GM19351 (cell line): ENCODE data around the gene MLLT1.

Experiments used
- ATAC-seq: cut with Tn5 transposase; IDR thresholded peaks from one replicate; pipeline ENCODE4 v1.9.1; 2021; ENCODE audit warnings: mild to moderate bottlenecking, moderate library complexity; ENCODE audit not compliant: unreplicated experiment

MLLT1 gene

DNA sequence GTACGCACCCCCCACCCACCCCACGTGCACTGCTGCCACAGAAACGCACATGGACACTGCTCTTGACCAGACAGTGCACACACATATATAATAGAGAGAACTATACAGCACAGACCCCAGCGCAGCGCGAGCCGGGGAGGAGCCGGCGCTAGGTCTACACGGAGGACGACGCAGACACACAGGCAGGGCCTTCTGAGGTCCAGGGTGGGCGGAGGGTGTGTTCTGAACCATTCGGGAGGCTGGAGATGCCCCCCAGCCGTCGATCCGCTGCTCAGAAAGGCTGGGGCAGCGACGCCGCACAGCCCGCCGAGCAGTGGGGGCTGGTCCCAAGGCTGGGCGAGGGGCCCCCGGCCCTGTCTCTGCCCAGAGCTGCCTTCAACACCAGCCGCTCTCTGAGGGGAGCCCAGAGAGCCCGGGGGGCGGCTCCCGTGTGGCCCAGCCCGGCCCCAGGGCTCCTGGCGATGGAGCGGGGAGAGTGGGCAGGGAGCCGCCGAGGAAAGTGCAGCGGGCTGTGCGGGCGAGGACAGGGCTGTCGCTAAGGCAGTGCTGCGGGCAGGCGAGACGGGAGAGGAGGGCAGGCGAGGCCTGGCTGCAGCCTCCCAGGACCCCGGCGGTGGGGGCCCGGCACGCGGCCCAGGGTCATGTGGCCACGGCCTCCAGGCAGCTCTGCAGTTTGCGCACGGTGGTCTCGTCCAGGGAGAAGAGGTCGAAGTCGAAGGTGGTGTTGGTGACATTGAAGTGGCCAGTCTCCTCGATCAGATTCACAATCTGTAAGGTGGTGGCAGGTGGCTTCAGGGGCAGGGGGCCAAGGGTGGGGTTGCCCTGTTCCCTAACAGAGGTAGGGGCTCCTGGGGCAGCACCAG, 67.1 kb downstream of the MLLT1 start:
- ATAC-seq, result no peak

DNA sequence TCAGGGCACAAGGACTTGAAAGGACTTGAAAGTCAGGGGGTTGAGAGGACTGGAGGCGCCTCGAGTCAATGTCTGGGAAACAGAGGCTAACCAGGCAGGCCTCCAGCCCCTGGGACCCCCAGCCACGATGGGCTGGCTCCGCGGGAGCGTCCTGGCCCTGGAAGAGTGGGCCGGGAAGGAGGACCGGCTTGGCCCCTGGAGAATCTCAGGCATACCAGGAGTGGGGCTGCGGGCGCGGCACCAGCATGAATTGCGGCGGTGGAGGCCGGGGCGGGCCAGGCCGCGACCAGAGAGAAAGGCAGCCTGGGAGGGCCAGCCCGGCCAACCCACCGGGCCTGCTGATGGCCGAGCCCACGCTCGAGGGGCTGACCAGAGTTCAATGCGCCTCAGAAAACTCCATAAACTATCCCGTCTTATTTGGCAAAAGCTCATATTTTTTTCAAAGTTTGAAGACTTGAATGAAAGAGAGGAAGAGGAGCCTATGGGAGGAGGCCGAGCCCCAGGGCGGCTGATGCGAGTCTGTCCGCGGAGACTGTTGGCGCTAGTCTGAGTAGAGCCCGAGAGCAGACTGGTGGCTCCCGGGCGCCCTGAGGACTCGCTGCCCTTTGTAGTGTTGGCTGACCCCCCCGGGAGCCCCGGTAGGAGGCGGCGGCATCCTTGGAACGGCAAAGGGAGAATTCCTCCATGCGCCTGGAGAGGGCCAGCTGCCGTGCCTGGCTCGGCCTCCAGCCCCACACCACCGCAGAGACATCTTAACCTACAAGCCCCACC, 68.0 kb downstream of the MLLT1 start:
- no peak for ATAC-seq

DNA sequence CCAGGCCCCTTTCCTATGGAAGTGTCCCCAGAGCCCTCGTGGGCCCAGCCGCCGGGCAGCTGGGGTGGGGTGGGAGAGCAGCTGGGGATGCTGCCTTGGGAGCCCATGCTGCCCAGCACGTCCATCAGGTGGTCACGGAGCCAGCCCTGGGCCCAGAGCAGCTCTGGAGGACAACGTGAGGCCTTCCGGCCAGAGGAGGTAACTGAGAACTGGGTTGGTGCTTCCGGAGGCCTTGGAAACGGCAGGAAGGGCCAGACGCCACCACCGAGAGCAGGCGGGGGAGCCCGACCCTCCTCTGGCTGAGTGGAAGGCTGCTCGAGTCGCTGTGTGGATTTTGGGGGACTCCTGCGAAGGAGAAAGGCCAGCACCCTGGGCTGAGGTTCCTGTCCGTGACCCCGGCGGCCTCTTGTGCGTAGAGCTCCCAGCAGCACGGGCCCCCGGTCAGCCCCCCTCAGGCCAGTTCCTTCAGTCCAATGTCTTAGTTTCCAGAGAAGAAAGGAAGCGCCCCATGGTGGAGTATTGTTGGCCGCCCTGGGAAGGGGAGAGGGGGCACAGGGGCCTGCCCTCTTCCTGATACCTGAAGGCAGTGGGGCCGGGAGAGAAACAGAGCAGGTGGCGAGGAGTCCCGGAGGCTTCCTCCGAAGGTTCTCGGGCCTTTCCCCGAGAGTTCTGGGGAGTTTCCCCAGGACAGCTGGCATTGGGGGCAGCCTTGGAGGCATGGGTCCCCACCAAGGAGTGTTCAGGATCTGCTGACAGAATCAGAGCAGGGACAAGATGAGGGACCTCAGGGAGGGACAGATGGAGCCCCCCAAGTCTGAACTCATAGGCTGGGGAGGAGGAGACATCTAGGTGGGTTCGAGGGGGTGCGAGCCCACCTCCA, 68.8 kb downstream of the MLLT1 start:
- no peak for ATAC-seq

GRCh38 chr19:6210091-6210490, 69.7 kb downstream of the MLLT1 start:
- ATAC-seq, result no peak

- ATAC-seq, result no peak
These were observed 70.1 kb downstream of the MLLT1 start for GRCh38 chr19:6209680-6210079.

GRCh38 chr19:6209233-6209632, 70.5 kb downstream of the MLLT1 start:
- no peak for ATAC-seq

DNA sequence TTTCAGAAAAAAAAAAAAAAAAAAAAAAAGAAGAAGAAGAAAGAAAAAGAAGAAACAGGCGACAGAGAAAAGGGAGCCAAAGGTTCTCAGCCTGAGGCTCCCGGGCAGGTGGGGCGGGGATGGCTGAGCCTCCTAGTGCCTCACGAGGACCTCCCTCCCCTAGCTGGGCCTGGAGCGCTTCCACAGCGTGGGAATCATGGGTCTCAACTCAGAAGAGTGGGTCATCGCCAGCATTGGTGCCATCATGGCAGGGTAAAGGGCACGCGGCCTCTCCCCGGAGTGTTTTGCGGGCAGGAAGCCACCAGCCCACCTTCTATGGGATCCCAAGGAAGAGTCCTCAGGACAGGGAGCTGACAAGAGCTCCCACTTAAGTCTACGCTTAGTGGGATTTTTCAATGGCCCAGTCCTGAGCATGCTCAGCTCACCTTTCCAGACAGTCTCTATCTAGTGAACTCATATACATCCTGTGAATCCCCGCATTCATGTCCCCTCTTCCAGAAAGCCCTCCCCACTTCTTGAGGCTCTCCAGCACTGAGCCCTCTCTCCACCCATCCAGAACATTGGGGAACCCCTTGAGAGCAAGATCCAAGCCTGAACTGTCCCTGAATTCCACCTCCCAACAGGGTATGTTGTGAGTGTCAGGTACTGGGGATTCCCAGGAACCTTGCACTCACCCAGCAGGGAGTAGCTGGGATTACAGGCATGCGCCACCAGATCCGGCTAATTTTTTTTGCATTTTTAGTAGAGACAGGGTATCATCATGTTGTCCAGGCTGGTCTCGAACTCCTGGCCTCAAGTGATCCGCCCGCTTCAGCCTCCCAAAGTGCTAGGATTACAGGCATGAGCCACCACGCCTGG, 74.7 kb downstream of the MLLT1 start:
- ATAC-seq, result no peak

GRCh38 chr19:6204212-6204611, 75.6 kb downstream of the MLLT1 start:
- ATAC-seq, result no peak

DNA sequence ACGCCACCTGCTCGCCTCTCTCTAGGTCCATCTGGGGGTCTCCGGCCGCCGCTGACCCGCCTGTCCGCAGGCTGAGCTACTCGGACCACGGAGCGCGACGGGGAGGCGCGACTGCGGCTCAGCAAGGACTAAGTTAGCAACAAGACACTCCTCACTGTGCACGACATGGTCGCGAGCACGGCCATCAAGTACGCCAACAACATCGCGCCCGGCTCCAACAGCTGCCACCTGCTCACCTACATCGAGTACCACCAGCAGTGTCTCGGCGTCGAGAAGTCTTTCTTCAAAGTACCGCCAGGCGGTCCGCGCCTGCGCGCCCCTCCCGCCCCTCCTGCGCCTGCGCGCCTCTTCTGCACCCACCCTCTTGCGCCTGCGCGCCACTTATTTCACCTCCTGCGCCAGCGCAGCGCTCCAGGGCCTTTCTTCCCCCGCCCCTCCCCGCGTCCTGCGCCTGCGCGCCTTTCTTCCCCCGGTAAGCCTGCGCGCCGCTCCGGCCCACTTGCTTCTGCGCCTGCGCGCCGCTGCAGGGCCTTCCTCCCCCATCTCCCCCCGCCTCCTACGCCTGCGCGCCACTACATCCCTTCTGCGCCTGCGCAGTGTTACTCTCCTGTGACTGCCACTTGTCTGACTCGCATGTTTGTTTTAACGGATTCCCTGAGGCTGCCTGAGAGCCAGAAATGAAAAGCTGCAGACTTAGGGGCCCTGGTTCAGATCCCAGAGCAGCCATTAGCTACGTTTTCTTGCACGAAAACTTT, 80.4 kb downstream of the MLLT1 start:
- ATAC-seq, result peak; percentile 80

DNA sequence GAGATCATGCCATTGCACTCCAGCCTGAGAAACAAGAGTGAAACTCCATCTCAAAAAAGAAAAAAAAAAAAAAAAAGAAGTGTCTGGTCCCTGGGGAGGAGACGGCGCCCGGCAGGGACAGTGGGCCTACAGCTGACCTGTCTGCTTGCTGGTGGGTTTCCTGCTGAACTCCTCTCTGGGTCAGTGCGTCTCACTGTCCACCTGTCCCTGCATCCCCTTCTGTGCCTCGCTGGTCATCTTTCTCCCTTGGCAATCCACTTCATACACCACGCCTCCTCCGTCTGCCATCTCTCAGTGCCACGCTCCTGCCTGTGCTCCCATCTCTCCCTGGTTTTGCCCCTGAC, 80.9 kb downstream of the MLLT1 start:
- no peak for ATAC-seq

DNA sequence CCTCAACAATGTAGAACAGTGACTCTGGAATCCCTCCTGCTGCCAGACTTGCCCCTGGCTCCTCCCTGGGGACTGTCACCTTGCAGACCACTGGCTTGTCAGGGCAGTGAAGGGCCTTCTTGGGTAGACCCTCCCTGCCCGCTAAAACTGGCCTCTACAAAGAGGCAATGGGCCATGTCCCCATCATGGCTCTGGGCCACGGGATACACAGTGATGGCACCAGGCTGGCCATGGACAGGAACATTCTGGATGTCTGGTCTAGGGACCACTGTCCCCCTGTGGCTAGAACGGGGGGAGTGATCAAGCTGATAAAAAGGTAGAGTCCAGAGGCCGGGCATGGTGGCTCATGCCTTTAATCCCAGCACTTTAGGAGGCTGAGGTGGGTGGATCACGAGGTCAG, 83.4 kb downstream of the MLLT1 start:
- no peak for ATAC-seq

- no peak for ATAC-seq
These were observed 91.0 kb downstream of the MLLT1 start for GRCh38 chr19:6188811-6189210.

DNA sequence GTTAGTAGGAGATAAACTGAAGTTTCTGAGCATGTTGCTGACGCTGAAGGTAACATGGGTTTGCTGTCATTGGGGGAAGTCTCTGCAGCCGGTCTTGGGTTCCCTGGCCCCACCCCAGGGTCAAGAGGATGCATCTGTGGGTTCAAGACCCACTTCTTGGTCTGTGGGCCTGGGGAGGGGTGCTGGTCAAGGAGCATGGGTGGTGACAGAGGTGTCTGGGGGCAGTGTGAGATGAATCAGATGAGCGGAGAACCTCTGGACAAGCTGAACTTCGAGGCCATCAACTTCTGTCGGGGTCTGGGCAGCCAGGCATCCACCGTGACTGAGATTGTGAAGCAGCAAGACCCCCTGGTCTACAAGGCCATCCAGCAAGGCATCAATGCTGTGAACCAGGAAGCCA, 92.4 kb downstream of the MLLT1 start:
- ATAC-seq, result no peak

DNA sequence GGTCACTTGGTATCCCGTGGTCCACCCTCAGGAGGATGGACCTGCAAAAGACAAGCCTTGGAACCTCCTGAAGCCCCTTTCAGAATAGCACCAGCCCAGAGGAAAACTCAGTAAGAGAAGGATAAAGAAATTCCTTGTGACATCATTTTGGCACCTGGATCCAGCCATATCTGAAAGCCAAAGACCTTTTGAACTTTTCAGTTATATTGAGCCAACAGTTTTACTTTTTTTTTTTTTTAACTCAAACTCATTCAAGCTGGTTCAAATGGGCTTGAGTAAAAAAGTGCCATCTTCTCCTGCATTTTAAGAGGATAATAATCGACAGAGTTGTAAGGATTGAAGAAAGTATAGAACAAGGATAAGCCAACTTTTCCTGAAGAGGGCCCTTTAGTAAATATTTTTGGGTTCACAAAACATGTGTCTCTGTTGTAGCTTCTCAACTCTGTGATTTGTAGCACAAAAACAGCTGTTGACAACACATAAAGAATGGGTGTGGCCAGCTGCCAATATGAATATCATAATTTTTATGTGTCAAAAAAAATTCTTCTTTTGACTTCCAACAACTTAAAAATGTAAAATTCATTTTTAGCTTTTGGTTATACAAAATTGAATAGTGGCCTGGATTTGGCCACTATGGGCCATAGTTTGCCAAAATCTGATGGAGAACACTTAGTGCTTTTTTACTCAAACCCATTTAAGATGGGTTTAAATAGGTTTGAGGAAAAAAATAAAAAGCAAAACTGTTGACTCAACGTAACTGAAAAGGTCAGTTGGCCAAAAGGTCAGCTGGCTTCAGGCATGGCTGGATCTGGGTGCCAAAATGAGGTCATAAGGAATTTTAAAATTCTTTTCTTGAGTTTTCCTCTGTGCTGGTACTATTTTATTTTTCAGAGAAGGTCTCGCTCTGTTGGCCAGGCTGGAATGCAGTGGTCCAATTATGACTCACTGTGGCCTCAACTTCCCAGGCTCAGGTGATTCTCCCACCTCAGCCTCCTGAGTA, 93.6 kb downstream of the MLLT1 start:
- no peak for ATAC-seq

GRCh38 chr19:6185093-6185834, 94.5 kb downstream of the MLLT1 start:
- no peak for ATAC-seq

GRCh38 chr19:6181119-6181518, 98.7 kb downstream of the MLLT1 start:
- no peak for ATAC-seq

DNA sequence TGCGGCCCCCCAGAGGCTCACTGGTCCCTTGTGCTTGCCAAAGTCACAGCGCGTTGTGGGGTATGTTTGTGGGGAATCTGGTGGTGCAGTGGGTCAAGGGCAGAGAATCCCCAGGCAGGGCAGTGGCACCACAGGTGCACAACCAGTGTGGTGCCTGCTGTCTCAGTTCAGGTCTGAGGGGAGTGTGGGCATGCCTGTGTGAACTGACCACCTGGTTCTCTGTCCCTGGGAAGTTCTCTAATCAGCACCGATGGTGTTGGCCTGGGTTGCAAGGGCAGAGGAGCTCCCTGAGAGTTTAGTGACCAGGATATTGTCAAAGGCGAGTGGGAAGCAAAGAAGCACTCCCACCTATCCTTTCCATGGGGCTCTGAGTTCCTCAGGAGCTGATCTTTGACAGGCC, 106.6 kb downstream of the MLLT1 start:
- no peak for ATAC-seq
